GM12891 (cell line): ENCODE results near the gene THPO.
A peak's percentile ranks its signal among the peaks of the same experiment; 100 is the strongest.

Source experiments
- PAX5 ChIP-seq: IDR thresholded peaks from 2 replicates; pipeline ENCODE4 v1.6.1; 2011; ENCODE audit warnings: low read length, moderate library complexity, mild to moderate bottlenecking; ENCODE audit not compliant: insufficient read depth, severe bottlenecking
- POLR2A ChIP-seq: IDR thresholded peaks from 2 replicates; pipeline ENCODE4 v1.6.1; 2011; ENCODE audit warnings: low read depth, low read length, control low read depth
- POLR2AphosphoS5 ChIP-seq: IDR thresholded peaks from 2 replicates; pipeline ENCODE4 v1.6.1; 2011; ENCODE audit warnings: low read depth, low read length, control low read depth
- TAF1 ChIP-seq: IDR thresholded peaks from 2 replicates; pipeline ENCODE4 v1.6.1; 2011; ENCODE audit warnings: low read depth, low read length, control low read depth

- TF ChIP-seq POLR2AphosphoS5 (peak; percentile 61), POLR2A (no peak), PAX5 (no peak), TAF1 (no peak)
Observed at GRCh38 chr3:184333190-184333589, 44.8 kb downstream of the THPO start.
